ENCODE results near the gene DUOXA2. TPM values are rescaled to one million over a fixed set of nuclear protein-coding genes. Genes with fewer than 3 reads are reported as not detected.
A peak's percentile ranks its signal among the peaks of the same experiment; 100 is the strongest.

The DUOXA2 gene
- total and polyA plus RNA-seq, 2 donors (not counting 1 experiment from before 2014, with no cell fraction given) = not detected

DNA sequence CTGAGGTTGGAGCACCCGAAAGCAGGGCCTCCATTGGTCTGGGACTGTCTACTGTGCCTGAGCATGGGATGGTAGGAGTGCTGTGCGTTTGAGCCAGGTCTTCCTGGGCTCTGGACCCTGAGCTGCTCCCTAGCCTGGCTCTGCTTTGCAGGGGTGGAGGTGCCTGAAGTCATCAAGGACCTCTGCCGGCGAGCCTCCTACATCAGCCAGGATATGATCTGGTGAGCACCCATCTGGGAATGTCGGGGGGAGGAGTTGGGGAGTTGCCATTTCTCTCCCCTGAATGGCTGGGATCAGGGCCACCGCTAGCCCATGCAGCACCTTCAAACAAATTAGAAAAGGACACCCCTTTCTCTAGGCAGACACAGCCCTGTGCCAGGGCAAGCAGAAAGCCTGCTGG lies 36.4 kb downstream of the DUOXA2 start:
- DNase-seq (ENCODE audit: low read depth in 2 of 2) = peak in 1 of 2 donors; percentile 39
- H3K27me3 ChIP-seq (ENCODE audit: control insufficient read depth, insufficient read depth, low read length) = no peaks in the 10 kb centered on the region
- H3K4me1 ChIP-seq (ENCODE audit: control insufficient read depth, extremely low read depth, insufficient read depth, low read length) = no peaks in the 10 kb centered on the region
- H4K20me1 ChIP-seq (ENCODE audit: control insufficient read depth, extremely low read depth, insufficient read depth, low read length) = no peaks in the 10 kb centered on the region
- H3K9me3 ChIP-seq (ENCODE audit: control insufficient read depth, insufficient read depth, low read depth, low read length) = no peaks in the 10 kb centered on the region
- no peak overlapping the region for H2AFZ ChIP-seq (ENCODE audit: low read length)
- TF ChIP-seq, protein P1, sequence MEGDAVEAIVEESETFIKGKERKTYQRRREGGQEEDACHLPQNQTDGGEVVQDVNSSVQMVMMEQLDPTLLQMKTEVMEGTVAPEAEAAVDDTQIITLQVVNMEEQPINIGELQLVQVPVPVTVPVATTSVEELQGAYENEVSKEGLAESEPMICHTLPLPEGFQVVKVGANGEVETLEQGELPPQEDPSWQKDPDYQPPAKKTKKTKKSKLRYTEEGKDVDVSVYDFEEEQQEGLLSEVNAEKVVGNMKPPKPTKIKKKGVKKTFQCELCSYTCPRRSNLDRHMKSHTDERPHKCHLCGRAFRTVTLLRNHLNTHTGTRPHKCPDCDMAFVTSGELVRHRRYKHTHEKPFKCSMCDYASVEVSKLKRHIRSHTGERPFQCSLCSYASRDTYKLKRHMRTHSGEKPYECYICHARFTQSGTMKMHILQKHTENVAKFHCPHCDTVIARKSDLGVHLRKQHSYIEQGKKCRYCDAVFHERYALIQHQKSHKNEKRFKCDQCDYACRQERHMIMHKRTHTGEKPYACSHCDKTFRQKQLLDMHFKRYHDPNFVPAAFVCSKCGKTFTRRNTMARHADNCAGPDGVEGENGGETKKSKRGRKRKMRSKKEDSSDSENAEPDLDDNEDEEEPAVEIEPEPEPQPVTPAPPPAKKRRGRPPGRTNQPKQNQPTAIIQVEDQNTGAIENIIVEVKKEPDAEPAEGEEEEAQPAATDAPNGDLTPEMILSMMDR (conservative IDR thresholded peaks at IDR 0.05 in 1 of 2, IDR thresholded peaks at IDR 0.05 in 1 of 2; ENCODE audit: low read depth in 1 of 2, low read length in 2 of 2) = no peak
- TF ChIP-seq EZH2 (IDR thresholded peaks at IDR 0.05; ENCODE audit: low read length, missing control alignments) = no peak
- no peaks in the 10 kb centered on the region for H3K79me2 ChIP-seq (ENCODE audit: control insufficient read depth, insufficient read depth, low read length)
- no peak overlapping the region for H3K9ac ChIP-seq (ENCODE audit: insufficient read depth, low read length)
- no peaks in the 10 kb centered on the region for H3K36me3 ChIP-seq (ENCODE audit: control insufficient read depth, insufficient read depth, low read length)
- H3K4me3 ChIP-seq (replicated peaks in 1 of 4; ENCODE audit: control extremely low read depth in 1 of 4, insufficient read depth in 1 of 4, low read depth in 3 of 4, low read length in 4 of 4) = no peak overlapping the region
- H3K27ac ChIP-seq (ENCODE audit: insufficient read depth, low read length) = no peak overlapping the region
- no peak overlapping the region for H3K4me2 ChIP-seq (ENCODE audit: extremely low read depth, insufficient read depth, low read length)

GRCh38 chr15:45150997-45151396 lies 36.9 kb downstream of the DUOXA2 start:
- TF ChIP-seq, protein P1 (conservative IDR thresholded peaks at IDR 0.05 in 1 of 2, IDR thresholded peaks at IDR 0.05 in 1 of 2; ENCODE audit: low read depth in 1 of 2, low read length in 2 of 2) = no peak
- TF ChIP-seq EZH2 (IDR thresholded peaks at IDR 0.05; ENCODE audit: low read length, missing control alignments) = no peak
- Histone ChIP-seq H3K4me1 (ENCODE audit: control insufficient read depth, extremely low read depth, insufficient read depth, low read length) (no peaks in the 10 kb centered on the region), H3K27ac (ENCODE audit: insufficient read depth, low read length) (no peak overlapping the region), H3K9me3 (ENCODE audit: control insufficient read depth, insufficient read depth, low read depth, low read length) (no peaks in the 10 kb centered on the region), H3K27me3 (ENCODE audit: control insufficient read depth, insufficient read depth, low read length) (no peaks in the 10 kb centered on the region), H3K36me3 (ENCODE audit: control insufficient read depth, insufficient read depth, low read length) (no peaks in the 10 kb centered on the region), H3K4me2 (ENCODE audit: extremely low read depth, insufficient read depth, low read length) (no peak overlapping the region), H3K79me2 (ENCODE audit: control insufficient read depth, insufficient read depth, low read length) (no peaks in the 10 kb centered on the region), H3K4me3 (replicated peaks in 1 of 4; ENCODE audit: control extremely low read depth in 1 of 4, insufficient read depth in 1 of 4, low read depth in 3 of 4, low read length in 4 of 4) (no peak overlapping the region), H4K20me1 (ENCODE audit: control insufficient read depth, extremely low read depth, insufficient read depth, low read length) (no peaks in the 10 kb centered on the region), H3K9ac (ENCODE audit: insufficient read depth, low read length) (no peak overlapping the region), H2AFZ (ENCODE audit: low read length) (no peak overlapping the region)
- no peak for DNase-seq (ENCODE audit: low read depth in 2 of 2)

GRCh38 chr15:45151998-45152828 lies 38.1 kb downstream of the DUOXA2 start:
- Histone ChIP-seq H3K79me2 (ENCODE audit: control insufficient read depth, insufficient read depth, low read length) (no peaks in the 10 kb centered on the region), H3K9ac (ENCODE audit: insufficient read depth, low read length) (no peak overlapping the region), H3K27me3 (ENCODE audit: control insufficient read depth, insufficient read depth, low read length) (no peaks in the 10 kb centered on the region), H3K36me3 (ENCODE audit: control insufficient read depth, insufficient read depth, low read length) (no peaks in the 10 kb centered on the region), H3K4me3 (replicated peaks in 1 of 4; ENCODE audit: control extremely low read depth in 1 of 4, insufficient read depth in 1 of 4, low read depth in 3 of 4, low read length in 4 of 4) (no peak overlapping the region), H3K9me3 (ENCODE audit: control insufficient read depth, insufficient read depth, low read depth, low read length) (no peaks in the 10 kb centered on the region), H2AFZ (ENCODE audit: low read length) (no peak overlapping the region), H3K4me1 (ENCODE audit: control insufficient read depth, extremely low read depth, insufficient read depth, low read length) (no peaks in the 10 kb centered on the region), H4K20me1 (ENCODE audit: control insufficient read depth, extremely low read depth, insufficient read depth, low read length) (no peaks in the 10 kb centered on the region), H3K4me2 (ENCODE audit: extremely low read depth, insufficient read depth, low read length) (no peak overlapping the region), H3K27ac (ENCODE audit: insufficient read depth, low read length) (no peak overlapping the region)
- TF ChIP-seq EZH2 (IDR thresholded peaks at IDR 0.05; ENCODE audit: low read length, missing control alignments) = no peak
- TF ChIP-seq, protein P1 (conservative IDR thresholded peaks at IDR 0.05 in 1 of 2, IDR thresholded peaks at IDR 0.05 in 1 of 2; ENCODE audit: low read depth in 1 of 2, low read length in 2 of 2) = no peak
- DNase-seq (ENCODE audit: low read depth in 2 of 2) = no peak
